RWPE1 (cell line): Measurements from ENCODE around the gene RAD54L2.
"Not testable (repeated sequence)": the region's sequence is repeated elsewhere in the genome, so short reads cannot be mapped to it uniquely, and the experiment has no call there.

Experiments
- CTCF ChIA-PET: fragments of 350-600 bp; sonication (Branson Sonifier 250); formaldehyde crosslinking; extraction: SDS; loops from one replicate; lab custom pipeline; 2021; lab: Yijun Ruan, JAX
- POLR2A ChIA-PET: fragments of 400-600 bp; formaldehyde crosslinking; extraction: SDS; loops from one replicate; lab custom pipeline; 2020; ENCODE audit warnings: antibody characterized with exemption; ENCODE audit not compliant: low non-redundant PET; lab: Yijun Ruan, JAX
- DNase-seq: peaks from one replicate; pipeline ENCODE4 v3.0.0; 2012; ENCODE audit warnings: low spot score
- H3K27ac ChIP-seq: fragments of 450-650 bp; 2 replicates; pipeline ENCODE4 v1.5.1; 2017
- CTCF ChIP-seq: fragments of 450-650 bp; conservative IDR thresholded peaks from 2 replicates; pipeline ENCODE4 v1.5.1; 2017; ENCODE audit warnings: low read depth, mild to moderate bottlenecking

The RAD54L2 gene

GRCh38 chr3:51559961-51560360 is 21.4 kb downstream of the RAD54L2 start:
- TF ChIP-seq CTCF = no peak
- ChIA-PET CTCF (no interaction called here), POLR2A (no interaction called here)
- no peak overlapping the region for H3K27ac ChIP-seq
- DNase-seq = no peak

DNA sequence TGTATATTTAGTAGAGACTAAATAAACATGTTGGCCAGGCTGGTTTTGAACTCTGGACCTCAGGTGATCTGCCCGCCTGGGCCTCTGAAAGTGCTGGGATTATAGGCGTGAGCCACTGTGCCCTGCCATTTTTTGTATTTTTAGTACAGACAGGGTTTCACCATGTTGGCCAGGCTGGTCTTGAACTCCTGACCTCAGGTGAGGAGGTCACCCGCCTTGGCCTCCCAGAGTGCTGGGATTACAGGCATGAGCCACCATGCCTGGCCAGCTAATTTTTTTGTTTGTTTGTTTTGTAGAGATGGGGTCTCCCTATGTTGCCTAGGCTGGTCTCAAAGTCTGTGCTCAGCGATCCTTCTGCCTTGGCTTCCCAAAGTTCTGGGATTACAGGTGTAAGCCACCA is 23.9 kb downstream of the RAD54L2 start:
- DNase-seq, POLR2A ChIA-PET, H3K27ac ChIP-seq: not testable (repeated sequence)
- CTCF ChIA-PET = interaction anchor here (0.7 kb wide), 1 partner anchor 59 kb away, joined by 4 read pairs; no protein-coding TSS in a partner anchor

GRCh38 chr3:51568036-51568435 is 29.5 kb downstream of the RAD54L2 start:
- POLR2A ChIA-PET = no interaction called here
- no peak for TF ChIP-seq CTCF
- no peak for DNase-seq
- CTCF ChIA-PET = no interaction called here
- H3K27ac ChIP-seq = no peak overlapping the region

GRCh38 chr3:51568996-51569395 is 30.5 kb downstream of the RAD54L2 start:
- TF ChIP-seq CTCF = no peak
- ChIA-PET CTCF (no interaction called here), POLR2A (no interaction called here)
- H3K27ac ChIP-seq = no peak overlapping the region
- no peak for DNase-seq

DNA sequence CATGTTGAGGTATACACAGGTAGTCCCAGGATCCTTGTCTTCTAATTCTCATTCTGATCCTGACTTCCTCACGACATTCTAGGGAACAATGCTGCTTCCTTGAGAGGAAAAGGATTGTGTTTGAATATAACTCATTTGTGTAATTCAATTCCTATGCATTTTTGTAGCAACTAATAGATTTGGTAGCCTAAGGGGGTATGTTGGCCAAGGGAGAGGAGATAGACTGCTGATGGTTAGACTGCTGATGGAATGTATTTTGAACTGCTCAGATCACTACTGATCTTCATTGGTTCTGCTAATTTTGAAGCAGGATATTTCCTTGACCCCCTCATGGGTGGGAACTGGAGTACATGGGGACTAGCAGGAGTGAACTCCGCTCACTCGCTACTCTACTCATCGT is 39.7 kb downstream of the RAD54L2 start:
- ChIA-PET CTCF (no interaction called here), POLR2A (no interaction called here)
- TF ChIP-seq CTCF = no peak
- no peak overlapping the region for H3K27ac ChIP-seq
- DNase-seq = no peak

DNA sequence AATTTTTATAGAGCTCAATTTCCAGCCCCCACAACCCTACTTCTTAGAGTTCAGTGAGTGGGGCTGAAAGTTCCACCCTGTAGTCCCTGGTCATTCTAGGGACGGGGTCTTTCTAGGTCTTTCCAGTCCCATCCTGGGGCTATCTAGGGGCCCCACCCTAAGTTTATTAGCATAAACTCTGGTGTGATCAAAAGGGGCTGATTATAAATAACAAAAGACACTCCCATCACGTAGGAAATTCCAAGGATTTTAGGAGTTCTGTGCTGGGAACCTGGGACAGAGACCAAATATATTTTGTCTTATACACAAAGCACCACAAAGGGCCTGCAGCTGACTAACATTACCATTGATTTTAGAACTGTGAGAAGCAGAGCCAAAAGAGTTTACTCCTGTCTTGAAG is 41.9 kb downstream of the RAD54L2 start:
- no peak for TF ChIP-seq CTCF
- POLR2A ChIA-PET = no interaction called here
- CTCF ChIA-PET = no interaction called here
- H3K27ac ChIP-seq = no peak overlapping the region
- no peak for DNase-seq

DNA sequence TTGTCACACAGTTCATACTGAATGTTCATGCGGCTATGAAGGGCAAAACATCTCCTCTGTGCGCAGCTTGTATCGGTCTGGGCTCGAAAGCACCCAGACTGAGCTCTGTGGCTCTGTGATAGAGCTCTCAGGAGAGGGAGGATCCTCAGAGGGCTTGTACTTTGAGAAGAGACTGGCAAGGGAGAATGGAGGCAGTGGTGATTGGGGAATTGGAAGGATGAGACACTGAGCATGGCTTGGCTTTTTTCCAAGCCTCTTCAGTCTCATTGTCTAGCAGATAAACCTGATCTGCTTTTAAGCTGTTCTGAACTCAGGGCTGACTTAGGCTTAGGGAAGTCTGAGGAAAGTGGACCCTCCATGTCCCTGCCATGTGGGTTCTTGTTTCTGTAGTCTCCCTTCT is 43.0 kb downstream of the RAD54L2 start:
- no peak overlapping the region for H3K27ac ChIP-seq
- ChIA-PET POLR2A (no interaction called here), CTCF (no interaction called here)
- no peak for DNase-seq
- TF ChIP-seq CTCF = no peak
